ENCODE measurements around the gene TMPRSS2. TPM values are rescaled to one million over a fixed set of nuclear protein-coding genes. Genes with fewer than 3 reads are reported as not detected.
A peak's percentile ranks its signal among the peaks of the same experiment; 100 is the strongest.

The TMPRSS2 gene
- total RNA-seq, 3 donors from 2014 or later: 0.24 to 0.33 (median 0.30) TPM

- H3K36me3 Mint-ChIP-seq (ENCODE audit: insufficient read depth): no peaks in the 10 kb centered on the region
- no peaks in the 10 kb centered on the region for H3K27me3 Mint-ChIP-seq (ENCODE audit: low read depth)
- H3K4me3 Mint-ChIP-seq: no peak overlapping the region
- no peak for DNase-seq
- ATAC-seq: no peak
- no peaks in the 10 kb centered on the region for H3K9me3 Mint-ChIP-seq
- no peaks in the 10 kb centered on the region for H3K4me1 Mint-ChIP-seq (ENCODE audit: low read depth)
These were observed 26.8 kb downstream of the TMPRSS2 start for GRCh38 chr21:41481191-41481590.

- Mint-ChIP-seq H3K4me1 (ENCODE audit: low read depth) (no peaks in the 10 kb centered on the region), H3K36me3 (ENCODE audit: insufficient read depth) (no peaks in the 10 kb centered on the region)
These were observed 27.8 kb downstream of the TMPRSS2 start for GRCh38 chr21:41480086-41480690.

GRCh38 chr21:41479686-41480085 is 28.3 kb downstream of the TMPRSS2 start:
- Mint-ChIP-seq H3K36me3 (ENCODE audit: insufficient read depth) (no peaks in the 10 kb centered on the region), H3K4me1 (ENCODE audit: low read depth) (no peaks in the 10 kb centered on the region), H3K4me3 (no peak overlapping the region), H3K9me3 (no peaks in the 10 kb centered on the region), H3K27me3 (ENCODE audit: low read depth) (no peaks in the 10 kb centered on the region)
- no peak for DNase-seq
- ATAC-seq: no peak

More at GRCh38 chr21:41480086-41480690, 27.8 kb downstream of the TMPRSS2 start:
- DNase-seq (no peak), ATAC-seq (no peak)
- no peak overlapping the region for H3K4me3 Mint-ChIP-seq
- H3K9me3 Mint-ChIP-seq: no peaks in the 10 kb centered on the region
- H3K27me3 Mint-ChIP-seq (ENCODE audit: low read depth): no peaks in the 10 kb centered on the region

GRCh38 chr21:41478319-41479177 is 29.4 kb downstream of the TMPRSS2 start:
- DNase-seq (no peak), ATAC-seq (no peak)
- H3K4me3 Mint-ChIP-seq: no peak overlapping the region
- no peaks in the 10 kb centered on the region for H3K27me3 Mint-ChIP-seq (ENCODE audit: low read depth)
- H3K36me3 Mint-ChIP-seq (ENCODE audit: insufficient read depth): no peaks in the 10 kb centered on the region
- no peaks in the 10 kb centered on the region for H3K4me1 Mint-ChIP-seq (ENCODE audit: low read depth)
- no peaks in the 10 kb centered on the region for H3K9me3 Mint-ChIP-seq

GRCh38 chr21:41477641-41478318 is 30.2 kb downstream of the TMPRSS2 start:
- H3K36me3 Mint-ChIP-seq (ENCODE audit: insufficient read depth): no peaks in the 10 kb centered on the region
- no peak overlapping the region for H3K4me3 Mint-ChIP-seq
- no peaks in the 10 kb centered on the region for H3K9me3 Mint-ChIP-seq
- H3K27me3 Mint-ChIP-seq (ENCODE audit: low read depth): no peaks in the 10 kb centered on the region
- DNase-seq: no peak
- ATAC-seq: no peak
- H3K4me1 Mint-ChIP-seq (ENCODE audit: low read depth): no peaks in the 10 kb centered on the region

- ATAC-seq: no peak
- Mint-ChIP-seq H3K36me3 (ENCODE audit: insufficient read depth) (no peaks in the 10 kb centered on the region), H3K4me1 (ENCODE audit: low read depth) (no peaks in the 10 kb centered on the region), H3K4me3 (no peak overlapping the region), H3K9me3 (no peaks in the 10 kb centered on the region), H3K27me3 (ENCODE audit: low read depth) (peaks cover 2% of the 10 kb centered on the region)
- DNase-seq: no peak
These were observed 32.1 kb downstream of the TMPRSS2 start for GRCh38 chr21:41475714-41476420.

- ATAC-seq: no peak
- Mint-ChIP-seq H3K4me3 (no peak overlapping the region), H3K4me1 (ENCODE audit: low read depth) (peaks cover 9% of the 10 kb centered on the region), H3K27me3 (ENCODE audit: low read depth) (peaks cover 20% of the 10 kb centered on the region), H3K9me3 (no peaks in the 10 kb centered on the region), H3K36me3 (ENCODE audit: insufficient read depth) (no peaks in the 10 kb centered on the region)
- DNase-seq: no peak
These were observed 35.0 kb downstream of the TMPRSS2 start for GRCh38 chr21:41472753-41473548.

- Mint-ChIP-seq H3K27me3 (ENCODE audit: low read depth) (peaks cover 25% of the 10 kb centered on the region), H3K4me1 (ENCODE audit: low read depth) (peaks cover 9% of the 10 kb centered on the region), H3K36me3 (ENCODE audit: insufficient read depth) (no peaks in the 10 kb centered on the region), H3K9me3 (no peaks in the 10 kb centered on the region), H3K4me3 (no peak overlapping the region)
- DNase-seq (no peak), ATAC-seq (no peak)
These were observed 37.9 kb downstream of the TMPRSS2 start for GRCh38 chr21:41470054-41470453.

GRCh38 chr21:41466024-41466820 is 41.7 kb downstream of the TMPRSS2 start:
- H3K36me3 Mint-ChIP-seq (ENCODE audit: insufficient read depth): peaks cover 2% of the 10 kb centered on the region
- H3K9me3 Mint-ChIP-seq: peaks cover 5% of the 10 kb centered on the region
- no peak overlapping the region for H3K4me3 Mint-ChIP-seq
- no peak for DNase-seq
- ATAC-seq: no peak
- H3K4me1 Mint-ChIP-seq (ENCODE audit: low read depth): peaks cover 9% of the 10 kb centered on the region
- peaks cover 25% of the 10 kb centered on the region for H3K27me3 Mint-ChIP-seq (ENCODE audit: low read depth)

GRCh38 chr21:41465176-41465781 is 42.7 kb downstream of the TMPRSS2 start:
- H3K27me3 Mint-ChIP-seq (ENCODE audit: low read depth): peaks cover 20% of the 10 kb centered on the region
- DNase-seq (no peak), ATAC-seq (no peak)
- peaks cover 9% of the 10 kb centered on the region for H3K4me1 Mint-ChIP-seq (ENCODE audit: low read depth)
- H3K9me3 Mint-ChIP-seq: peaks cover 5% of the 10 kb centered on the region
- H3K36me3 Mint-ChIP-seq (ENCODE audit: insufficient read depth): peaks cover 2% of the 10 kb centered on the region
- no peak overlapping the region for H3K4me3 Mint-ChIP-seq

- Mint-ChIP-seq H3K9me3 (peaks cover 5% of the 10 kb centered on the region), H3K4me1 (ENCODE audit: low read depth) (no peaks in the 10 kb centered on the region), H3K4me3 (no peak overlapping the region), H3K36me3 (ENCODE audit: insufficient read depth) (peaks cover 26% of the 10 kb centered on the region), H3K27me3 (ENCODE audit: low read depth) (no peaks in the 10 kb centered on the region)
- ATAC-seq (peak; percentile 61 to 63), DNase-seq (peak; percentile 45)
These were observed 47.1 kb downstream of the TMPRSS2 start for GRCh38 chr21:41460578-41461527.

Data from activated T-cell treated with anti-CD3 and anti-CD28 coated beads, Interleukin-2, amount 50 U/mL, for 4 hours (primary cell).